Osteoblast (primary cell): ENCODE results near the gene RASA3. TPM values are rescaled to one million over a fixed set of nuclear protein-coding genes. Genes with fewer than 3 reads are reported as not detected.

Experiments
- DNase-seq: peaks from one replicate; pipeline ENCODE4 v3.0.0; 2011; ENCODE audit warnings: low spot score, mixed read lengths; ENCODE audit not compliant: insufficient read length; ENCODE audit errors: missing footprints
- H2AFZ ChIP-seq: 2 replicates; pipeline ENCODE4 v1.6.0; 2011; ENCODE audit warnings: mild to moderate bottlenecking, low read length
- H3K27ac ChIP-seq: 2 replicates; pipeline ENCODE4 v1.5.1; 2011; ENCODE audit warnings: mild to moderate bottlenecking, low read depth, low read length, moderate library complexity
- H3K27me3 ChIP-seq: 2 replicates; pipeline ENCODE4 v1.6.0; 2012; ENCODE audit warnings: mild to moderate bottlenecking, control low read depth, inconsistent platforms, low read length, moderate library complexity; ENCODE audit not compliant: insufficient read depth
- H3K36me3 ChIP-seq: 2 replicates; pipeline ENCODE4 v1.5.1; 2011; ENCODE audit warnings: mild to moderate bottlenecking, low read length, control low read depth, moderate library complexity; ENCODE audit not compliant: insufficient read depth
- H3K4me1 ChIP-seq: 2 replicates; pipeline ENCODE4 v1.5.1; 2011; ENCODE audit warnings: mild to moderate bottlenecking, low read length, control low read depth, moderate library complexity; ENCODE audit not compliant: insufficient read depth
- H3K4me2 ChIP-seq: 2 replicates; pipeline ENCODE4 v1.6.0; 2011; ENCODE audit warnings: mild to moderate bottlenecking, low read length; ENCODE audit not compliant: insufficient read depth
- H3K4me3 ChIP-seq: fragments of 200-600 bp; sonication (generic); 3 replicates; pipeline ENCODE4 v1.5.1; 2012; ENCODE audit warnings: mild to moderate bottlenecking, low read length, inconsistent platforms; ENCODE audit not compliant: insufficient read depth
- H3K79me2 ChIP-seq: 2 replicates; pipeline ENCODE4 v1.6.0; 2012; ENCODE audit warnings: mild to moderate bottlenecking, low read length, control low read depth, inconsistent platforms; ENCODE audit not compliant: insufficient read depth
- H3K9me3 ChIP-seq: 2 replicates; pipeline ENCODE4 v1.5.1; 2011; ENCODE audit warnings: low read depth, low read length, control low read depth
- H4K20me1 ChIP-seq: 2 replicates; pipeline ENCODE4 v1.6.0; 2012; ENCODE audit warnings: mild to moderate bottlenecking, low read length, control low read depth; ENCODE audit not compliant: insufficient read depth
- CTCF ChIP-seq: IDR thresholded peaks from 2 replicates; pipeline ENCODE4 v1.5.1; 2011; ENCODE audit warnings: mild to moderate bottlenecking, low read depth, low read length, moderate library complexity; ENCODE audit errors: extremely low read depth
- total RNA-seq: library from RNA; depleted of rRNA; stranded (reverse); fragments of >200 nt; gene quantifications from 2 replicates; pipeline ENCODE4 v1.2.3, GENCODE V29; 2012

RASA3 gene
- total RNA-seq, 1 donor, result 41.3 TPM

- peaks cover 9% of the 10 kb centered on the region for H3K36me3 ChIP-seq
- peaks cover 94% of the 10 kb centered on the region for H3K79me2 ChIP-seq
- H3K4me2 ChIP-seq, result no peak overlapping the region
- no peak for DNase-seq
- no peaks in the 10 kb centered on the region for H3K27me3 ChIP-seq
- H3K27ac ChIP-seq, result peak overlapping the region; percentile 28
- H3K4me3 ChIP-seq, result no peak overlapping the region
- peaks cover 41% of the 10 kb centered on the region for H4K20me1 ChIP-seq
- H3K4me1 ChIP-seq, result peaks cover 22% of the 10 kb centered on the region
- no peak for TF ChIP-seq CTCF
- no peaks in the 10 kb centered on the region for H3K9me3 ChIP-seq
- H2AFZ ChIP-seq, result no peak overlapping the region
Observed at GRCh38 chr13:114108894-114109293, 23.5 kb downstream of the RASA3 start.

- no peak overlapping the region for H3K4me3 ChIP-seq
- peaks cover 90% of the 10 kb centered on the region for H3K79me2 ChIP-seq
- peaks cover 8% of the 10 kb centered on the region for H3K36me3 ChIP-seq
- peaks cover 22% of the 10 kb centered on the region for H3K4me1 ChIP-seq
- no peaks in the 10 kb centered on the region for H3K27me3 ChIP-seq
- H2AFZ ChIP-seq, result no peak overlapping the region
- no peak for TF ChIP-seq CTCF
- H3K4me2 ChIP-seq, result peak overlapping the region; percentile 39
- peak overlapping the region; percentile 70 for H3K27ac ChIP-seq
- H4K20me1 ChIP-seq, result peaks cover 41% of the 10 kb centered on the region
- peak; percentile 79 for DNase-seq
- H3K9me3 ChIP-seq, result no peaks in the 10 kb centered on the region
Observed at GRCh38 chr13:114108141-114108761, 24.2 kb downstream of the RASA3 start.

GRCh38 chr13:114107686-114108081, 24.7 kb downstream of the RASA3 start:
- H2AFZ ChIP-seq, result peak overlapping the region; percentile 22
- peak overlapping the region; percentile 70 for H3K27ac ChIP-seq
- peak overlapping the region; percentile 16 for H3K4me3 ChIP-seq
- H3K79me2 ChIP-seq, result peaks cover 90% of the 10 kb centered on the region
- no peaks in the 10 kb centered on the region for H3K27me3 ChIP-seq
- TF ChIP-seq CTCF, result no peak
- no peaks in the 10 kb centered on the region for H3K9me3 ChIP-seq
- peak; percentile 98 for DNase-seq
- H3K36me3 ChIP-seq, result peaks cover 4% of the 10 kb centered on the region
- peaks cover 43% of the 10 kb centered on the region for H4K20me1 ChIP-seq
- H3K4me1 ChIP-seq, result peaks cover 22% of the 10 kb centered on the region
- H3K4me2 ChIP-seq, result peak overlapping the region; percentile 39

- Histone ChIP-seq H3K27ac (peak overlapping the region; percentile 70), H3K4me1 (peaks cover 22% of the 10 kb centered on the region), H3K36me3 (peaks cover 4% of the 10 kb centered on the region), H3K4me2 (peak overlapping the region; percentile 39), H3K79me2 (peaks cover 90% of the 10 kb centered on the region), H3K27me3 (no peaks in the 10 kb centered on the region), H3K9me3 (no peaks in the 10 kb centered on the region), H2AFZ (no peak overlapping the region), H3K4me3 (peak overlapping the region; percentile 16), H4K20me1 (peaks cover 43% of the 10 kb centered on the region)
- DNase-seq, result peak; percentile 62
- TF ChIP-seq CTCF, result no peak
Observed at GRCh38 chr13:114106991-114107685, 25.3 kb downstream of the RASA3 start.
